Measurements from ENCODE around the gene CDON. TPM values are rescaled to one million over a fixed set of nuclear protein-coding genes. Genes with fewer than 3 reads are reported as not detected.

Gene CDON
- total RNA-seq, 2 donors from 2014 or later, result 5.6 to 7.3 TPM

- 76 to 78% methylated on average over 9 of the region's 9 CpGs for WGBS, 2 donors
- intact Hi-C loops (cut with DNase I), result loop anchor here (5.0 to 10.0 kb wide), 2 partner anchors 120 to 268 kb away; no protein-coding TSS in a partner anchor
- DNase-seq (no peak), ATAC-seq (no peak)
- TF ChIP-seq CTCF (IDR thresholded peaks at IDR 0.05) (no peak), POLR2A (IDR thresholded peaks at IDR 0.05) (no peak)
- Histone ChIP-seq H3K36me3 (replicated peaks in 1 of 2; ENCODE audit: insufficient read depth in 1 of 2, low read depth in 2 of 2) (no peaks in the 10 kb centered on the region), H3K9me3 (no peaks in the 10 kb centered on the region), H3K27ac (no peak overlapping the region), H3K4me1 (peaks cover 11% of the 10 kb centered on the region), H3K27me3 (peaks cover 0 to 4% of the 10 kb centered on the region in 2 donors), H3K4me3 (no peak overlapping the region)
These were observed 138.2 kb downstream of the CDON start for GRCh38 chr11:125924384-125925007.

GRCh38 chr11:125923633-125924032 lies 139.0 kb downstream of the CDON start:
- intact Hi-C loops (cut with DNase I), result loop anchor here (5.0 to 10.0 kb wide), 2 partner anchors 121 to 269 kb away; no protein-coding TSS in a partner anchor
- H3K9me3 ChIP-seq, result no peaks in the 10 kb centered on the region
- H3K27me3 ChIP-seq, result peaks cover 0 to 1% of the 10 kb centered on the region in 2 donors
- DNase-seq (no peak), ATAC-seq (no peak)
- no peaks in the 10 kb centered on the region for H3K36me3 ChIP-seq (replicated peaks in 1 of 2; ENCODE audit: insufficient read depth in 1 of 2, low read depth in 2 of 2)
- TF ChIP-seq CTCF (IDR thresholded peaks at IDR 0.05) (no peak), POLR2A (IDR thresholded peaks at IDR 0.05) (no peak)
- H3K4me1 ChIP-seq, result peaks cover 11% of the 10 kb centered on the region
- 65 to 87% methylated on average over 8 of the region's 8 CpGs for WGBS, 2 donors
- H3K4me3 ChIP-seq, result no peak overlapping the region
- H3K27ac ChIP-seq, result no peak overlapping the region

- Histone ChIP-seq H3K36me3 (replicated peaks in 1 of 2; ENCODE audit: insufficient read depth in 1 of 2, low read depth in 2 of 2) (no peaks in the 10 kb centered on the region), H3K4me3 (no peak overlapping the region), H3K9me3 (no peaks in the 10 kb centered on the region), H3K27me3 (peaks cover 0 to 7% of the 10 kb centered on the region in 2 donors), H3K27ac (no peak overlapping the region), H3K4me1 (peaks cover 11% of the 10 kb centered on the region)
- intact Hi-C loops (cut with DNase I), result loop anchor here (5.0 to 10.0 kb wide), 2 partner anchors 122 to 269 kb away; no protein-coding TSS in a partner anchor
- peak; percentile 74 for ATAC-seq
- TF ChIP-seq CTCF (IDR thresholded peaks at IDR 0.05) (peak; percentile 54 to 81 (median 72)), POLR2A (IDR thresholded peaks at IDR 0.05) (no peak)
- WGBS, 2 donors, result 3 to 4% methylated on average over 8 of the region's 8 CpGs
- DNase-seq, result peak; percentile 66 to 77 (median 70)
These were observed 139.6 kb downstream of the CDON start for GRCh38 chr11:125923012-125923579.

GRCh38 chr11:125922156-125922555 lies 140.5 kb downstream of the CDON start:
- WGBS, 2 donors, result 68 to 75% methylated on average over 3 of the region's 3 CpGs
- no peak overlapping the region for H3K27ac ChIP-seq
- ATAC-seq (no peak), DNase-seq (no peak)
- TF ChIP-seq POLR2A (IDR thresholded peaks at IDR 0.05) (no peak), CTCF (IDR thresholded peaks at IDR 0.05) (no peak)
- H3K4me1 ChIP-seq, result peaks cover 11% of the 10 kb centered on the region
- intact Hi-C loops (cut with DNase I), result loop anchor here (5.0 to 10.0 kb wide), 2 partner anchors 123 to 270 kb away; no protein-coding TSS in a partner anchor
- no peak overlapping the region for H3K4me3 ChIP-seq
- no peaks in the 10 kb centered on the region for H3K36me3 ChIP-seq (replicated peaks in 1 of 2; ENCODE audit: insufficient read depth in 1 of 2, low read depth in 2 of 2)
- peaks cover 0 to 8% of the 10 kb centered on the region in 2 donors for H3K27me3 ChIP-seq
- H3K9me3 ChIP-seq, result no peaks in the 10 kb centered on the region

Measured in body of pancreas (tissue), 4 donors.